NCI-H446 (cell line): ENCODE measurements around the gene CIAO2B.
"Not testable (repeated sequence)": the region's sequence is repeated elsewhere in the genome, so short reads cannot be mapped to it uniquely, and the experiment has no call there.

Source experiments
- DNase-seq, 2 experiments: peaks; one replicate each; lab custom pipeline; 2025; lab: John Stamatoyannopoulos, UW

The CIAO2B gene

GRCh38 chr16:66936889-66937554, 2.8 kb upstream of the CIAO2B start:
- no peak for DNase-seq

GRCh38 chr16:66936462-66936861, 2.3 kb upstream of the CIAO2B start:
- no peak for DNase-seq

GRCh38 chr16:66935314-66936011, 1.3 kb upstream of the CIAO2B start, which contains the start of gene CES2:
CES2 (plus strand) TSS chr16:66935516; CDS start chr16:66935636, 120 bp downstream.
- DNase-seq = no peak

GRCh38 chr16:66934839-66935313, 674 bp upstream of the CIAO2B start:
- DNase-seq = not testable (repeated sequence)

- DNase-seq = no peak
Measured at GRCh38 chr16:66933776-66934137, 445 bp downstream of the CIAO2B start.

GRCh38 chr16:66932076-66932475, 2.1 kb downstream of the CIAO2B start:
- DNase-seq = no peak

GRCh38 chr16:66931665-66932064, 2.5 kb downstream of the CIAO2B start:
- no peak for DNase-seq

GRCh38 chr16:66930189-66930588, 4.0 kb downstream of the CIAO2B start:
- DNase-seq = no peak

- DNase-seq = no peak
Measured at GRCh38 chr16:66928702-66929388, 5.4 kb downstream of the CIAO2B start.

- peak; percentile 39 to 47 for DNase-seq
Measured at GRCh38 chr16:66927918-66928649, 6.1 kb downstream of the CIAO2B start.

- DNase-seq = no peak
Measured at GRCh38 chr16:66926961-66927436, 7.2 kb downstream of the CIAO2B start.

GRCh38 chr16:66926171-66926947, 7.8 kb downstream of the CIAO2B start:
- peak in 1 of 2 experiments; percentile 52 for DNase-seq

GRCh38 chr16:66925322-66925840, 8.8 kb downstream of the CIAO2B start, which contains the start of gene RRAD:
RRAD (minus strand) TSS chr16:66925535; CDS start chr16:66925179, 356 bp downstream.
- no peak for DNase-seq

- DNase-seq = no peak
Measured at GRCh38 chr16:66924527-66925321, 9.5 kb downstream of the CIAO2B start.

GRCh38 chr16:66923866-66924265, 10.3 kb downstream of the CIAO2B start:
- no peak for DNase-seq

GRCh38 chr16:66923247-66923731, 10.9 kb downstream of the CIAO2B start:
- peak; percentile 43 to 82 for DNase-seq

GRCh38 chr16:66921729-66922450, 12.3 kb downstream of the CIAO2B start:
- no peak for DNase-seq

GRCh38 chr16:66920924-66921680, 13.1 kb downstream of the CIAO2B start:
- DNase-seq = no peak

- DNase-seq = no peak
Measured at GRCh38 chr16:66920299-66920590, 14.0 kb downstream of the CIAO2B start.
